ENCODE results near the gene WDR62. TPM values are rescaled to one million over a fixed set of nuclear protein-coding genes. Genes with fewer than 3 reads are reported as not detected.

WDR62 gene
- total RNA-seq, 1 donor from 2014 or later, result 4.6 TPM

GRCh38 chr19:36089847-36090246 is 35.1 kb downstream of the WDR62 start:
- Mint-ChIP-seq H3K9me3 (ENCODE audit: unreplicated experiment) (no peaks in the 10 kb centered on the region), H3K36me3 (ENCODE audit: unreplicated experiment) (peaks cover 5% of the 10 kb centered on the region), H3K27me3 (ENCODE audit: unreplicated experiment) (no peaks in the 10 kb centered on the region), H3K27ac (ENCODE audit: unreplicated experiment) (no peak overlapping the region), H3K4me3 (ENCODE audit: unreplicated experiment) (no peak overlapping the region), H3K4me1 (ENCODE audit: unreplicated experiment) (no peaks in the 10 kb centered on the region)
- TF ChIP-seq CTCF (IDR thresholded peaks at IDR 0.05), result no peak
- DNase-seq (ENCODE audit: extremely low spot score, unreplicated experiment), result no peak

- Mint-ChIP-seq H3K4me3 (ENCODE audit: unreplicated experiment) (no peak overlapping the region), H3K27ac (ENCODE audit: unreplicated experiment) (no peak overlapping the region), H3K9me3 (ENCODE audit: unreplicated experiment) (no peaks in the 10 kb centered on the region), H3K27me3 (ENCODE audit: unreplicated experiment) (no peaks in the 10 kb centered on the region), H3K36me3 (ENCODE audit: unreplicated experiment) (peaks cover 5% of the 10 kb centered on the region), H3K4me1 (ENCODE audit: unreplicated experiment) (no peaks in the 10 kb centered on the region)
- no peak for TF ChIP-seq CTCF (IDR thresholded peaks at IDR 0.05)
- no peak for DNase-seq (ENCODE audit: extremely low spot score, unreplicated experiment)
These were observed 36.4 kb downstream of the WDR62 start for GRCh38 chr19:36090910-36091695.

GRCh38 chr19:36092566-36092965 is 37.9 kb downstream of the WDR62 start:
- peaks cover 5% of the 10 kb centered on the region for H3K36me3 Mint-ChIP-seq (ENCODE audit: unreplicated experiment)
- H3K9me3 Mint-ChIP-seq (ENCODE audit: unreplicated experiment), result no peaks in the 10 kb centered on the region
- H3K4me3 Mint-ChIP-seq (ENCODE audit: unreplicated experiment), result no peak overlapping the region
- H3K4me1 Mint-ChIP-seq (ENCODE audit: unreplicated experiment), result no peaks in the 10 kb centered on the region
- H3K27ac Mint-ChIP-seq (ENCODE audit: unreplicated experiment), result no peak overlapping the region
- TF ChIP-seq CTCF (IDR thresholded peaks at IDR 0.05), result no peak
- DNase-seq (ENCODE audit: extremely low spot score, unreplicated experiment), result no peak
- no peaks in the 10 kb centered on the region for H3K27me3 Mint-ChIP-seq (ENCODE audit: unreplicated experiment)

GRCh38 chr19:36093146-36093662 is 38.5 kb downstream of the WDR62 start:
- TF ChIP-seq CTCF (IDR thresholded peaks at IDR 0.05), result no peak
- DNase-seq (ENCODE audit: extremely low spot score, unreplicated experiment), result no peak
- no peaks in the 10 kb centered on the region for H3K9me3 Mint-ChIP-seq (ENCODE audit: unreplicated experiment)
- H3K27ac Mint-ChIP-seq (ENCODE audit: unreplicated experiment), result no peak overlapping the region
- H3K4me3 Mint-ChIP-seq (ENCODE audit: unreplicated experiment), result no peak overlapping the region
- H3K27me3 Mint-ChIP-seq (ENCODE audit: unreplicated experiment), result no peaks in the 10 kb centered on the region
- peaks cover 2% of the 10 kb centered on the region for H3K36me3 Mint-ChIP-seq (ENCODE audit: unreplicated experiment)
- H3K4me1 Mint-ChIP-seq (ENCODE audit: unreplicated experiment), result no peaks in the 10 kb centered on the region

GRCh38 chr19:36093687-36094086 is 39.0 kb downstream of the WDR62 start:
- Mint-ChIP-seq H3K4me1 (ENCODE audit: unreplicated experiment) (no peaks in the 10 kb centered on the region), H3K27me3 (ENCODE audit: unreplicated experiment) (no peaks in the 10 kb centered on the region), H3K4me3 (ENCODE audit: unreplicated experiment) (no peak overlapping the region), H3K27ac (ENCODE audit: unreplicated experiment) (no peak overlapping the region), H3K9me3 (ENCODE audit: unreplicated experiment) (no peaks in the 10 kb centered on the region), H3K36me3 (ENCODE audit: unreplicated experiment) (peaks cover 2% of the 10 kb centered on the region)
- no peak for TF ChIP-seq CTCF (IDR thresholded peaks at IDR 0.05)
- no peak for DNase-seq (ENCODE audit: extremely low spot score, unreplicated experiment)

Measured in osteocyte (in vitro differentiated cells).